OCI-LY1 (cell line): ENCODE data around the gene MELTF.

Source experiments
- EZH2 ChIP-seq: fragments of 200-600 bp; sonication (generic), shearing (Covaris generic); IDR thresholded peaks from 2 replicates; pipeline ENCODE4 v1.8.0; 2017; ENCODE audit warnings: borderline replicate concordance, mixed run types, mild to moderate bottlenecking, antibody characterized with exemption, low read length, moderate library complexity, mixed read lengths
- TF ChIP-seq, protein P1 (sequence below): fragments of 200-600 bp; sonication (generic), shearing (Covaris generic); IDR thresholded peaks from 2 replicates; pipeline ENCODE4 v1.5.1; 2017; ENCODE audit warnings: mild to moderate bottlenecking, antibody characterized with exemption, low read length, moderate library complexity, mixed read lengths

DNA sequence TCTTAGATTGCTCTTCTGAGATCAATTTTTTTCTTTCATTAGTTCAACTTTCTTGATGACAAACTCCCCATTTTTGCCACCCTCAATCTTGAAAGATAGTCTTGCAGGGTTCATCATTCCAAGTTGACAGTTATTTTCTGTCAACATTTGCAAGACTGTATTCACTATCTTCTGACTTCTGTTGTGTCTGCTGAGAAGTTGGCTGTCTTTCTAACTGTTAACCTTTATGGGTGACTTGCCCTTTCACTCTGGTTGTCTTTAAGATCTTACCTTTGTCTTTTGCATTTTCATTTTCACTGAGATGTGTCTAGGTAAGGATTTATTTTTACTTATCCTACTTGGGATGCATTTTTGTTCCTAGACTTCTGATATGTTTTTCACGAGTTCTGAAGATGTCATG, 46.4 kb downstream of the MELTF start:
- TF ChIP-seq, protein P1, sequence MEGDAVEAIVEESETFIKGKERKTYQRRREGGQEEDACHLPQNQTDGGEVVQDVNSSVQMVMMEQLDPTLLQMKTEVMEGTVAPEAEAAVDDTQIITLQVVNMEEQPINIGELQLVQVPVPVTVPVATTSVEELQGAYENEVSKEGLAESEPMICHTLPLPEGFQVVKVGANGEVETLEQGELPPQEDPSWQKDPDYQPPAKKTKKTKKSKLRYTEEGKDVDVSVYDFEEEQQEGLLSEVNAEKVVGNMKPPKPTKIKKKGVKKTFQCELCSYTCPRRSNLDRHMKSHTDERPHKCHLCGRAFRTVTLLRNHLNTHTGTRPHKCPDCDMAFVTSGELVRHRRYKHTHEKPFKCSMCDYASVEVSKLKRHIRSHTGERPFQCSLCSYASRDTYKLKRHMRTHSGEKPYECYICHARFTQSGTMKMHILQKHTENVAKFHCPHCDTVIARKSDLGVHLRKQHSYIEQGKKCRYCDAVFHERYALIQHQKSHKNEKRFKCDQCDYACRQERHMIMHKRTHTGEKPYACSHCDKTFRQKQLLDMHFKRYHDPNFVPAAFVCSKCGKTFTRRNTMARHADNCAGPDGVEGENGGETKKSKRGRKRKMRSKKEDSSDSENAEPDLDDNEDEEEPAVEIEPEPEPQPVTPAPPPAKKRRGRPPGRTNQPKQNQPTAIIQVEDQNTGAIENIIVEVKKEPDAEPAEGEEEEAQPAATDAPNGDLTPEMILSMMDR: no peak
- TF ChIP-seq EZH2: no peak
